Fibroblast of lung (primary cell): ENCODE data around the gene PPA1. TPM values are rescaled to one million over a fixed set of nuclear protein-coding genes. Genes with fewer than 3 reads are reported as not detected.
A peak's percentile ranks its signal among the peaks of the same experiment; 100 is the strongest.

Experiments
- DNase-seq, 2 donors: peaks; one replicate each; pipeline versions ENCODE4 v3.0.0 to v3.0.0-alpha.2; 2010; ENCODE audit warnings: low read depth in 2 of 2
- H2AFZ ChIP-seq: 2 replicates; pipeline ENCODE4 v1.5.1; 2012; ENCODE audit warnings: low read length, control low read depth, inconsistent platforms
- H3K27ac ChIP-seq: 2 replicates; pipeline ENCODE4 v1.5.1; 2011; ENCODE audit warnings: low read length, control low read depth; ENCODE audit not compliant: insufficient read depth
- H3K27me3 ChIP-seq: 2 replicates; pipeline ENCODE4 v1.5.1; 2011; ENCODE audit warnings: mild to moderate bottlenecking, low read length; ENCODE audit not compliant: control insufficient read depth, insufficient read depth
- H3K36me3 ChIP-seq: 2 replicates; pipeline ENCODE4 v1.5.1; 2011; ENCODE audit warnings: low read length; ENCODE audit not compliant: control insufficient read depth, insufficient read depth
- H3K4me1 ChIP-seq: 2 replicates; pipeline ENCODE4 v1.5.1; 2011; ENCODE audit warnings: low read length; ENCODE audit not compliant: control insufficient read depth, insufficient read depth; ENCODE audit errors: extremely low read depth
- H3K4me2 ChIP-seq: 2 replicates; pipeline ENCODE4 v1.5.1; 2011; ENCODE audit warnings: low read length, control low read depth; ENCODE audit not compliant: insufficient read depth; ENCODE audit errors: extremely low read depth
- H3K4me3 ChIP-seq, 4 experiments: fragments of 200-600 bp in 1 of 4; sonication (generic) in 1 of 4; replicated peaks in 1 of 4; 2 replicates each; pipeline ENCODE4 v1.5.1; 2011 to 2016; ENCODE audit warnings: low read length in 4 of 4, low read depth in 3 of 4, mild to moderate bottlenecking in 3 of 4, control low read depth in 2 of 4, inconsistent platforms in 1 of 4, mixed read lengths in 1 of 4; ENCODE audit not compliant: insufficient read depth in 1 of 4; ENCODE audit errors: control extremely low read depth in 1 of 4
- H3K79me2 ChIP-seq: 2 replicates; pipeline ENCODE4 v1.5.1; 2012; ENCODE audit warnings: mild to moderate bottlenecking, low read length, inconsistent platforms; ENCODE audit not compliant: control insufficient read depth, insufficient read depth
- H3K9ac ChIP-seq: 2 replicates; pipeline ENCODE4 v1.5.1; 2011; ENCODE audit warnings: mild to moderate bottlenecking, low read length, control low read depth; ENCODE audit not compliant: insufficient read depth
- H3K9me3 ChIP-seq: 2 replicates; pipeline ENCODE4 v1.5.1; 2012; ENCODE audit warnings: low read depth, low read length; ENCODE audit not compliant: control insufficient read depth, insufficient read depth
- H4K20me1 ChIP-seq: 2 replicates; pipeline ENCODE4 v1.5.1; 2011; ENCODE audit warnings: low read length; ENCODE audit not compliant: control insufficient read depth, insufficient read depth; ENCODE audit errors: extremely low read depth
- EZH2 ChIP-seq: IDR thresholded peaks from 2 replicates; pipeline ENCODE4 v1.5.1; 2012; ENCODE audit warnings: low read length, control low read depth, mild to moderate bottlenecking; ENCODE audit errors: missing control alignments
- polyA plus RNA-seq, 2 donors: library from polyadenylated mRNA; depleted of rRNA in 1 of 2; stranded (reverse) in 1 of 2; unstranded in 1 of 2; fragments of >200 nt; gene quantifications; 2 replicates each; pipeline ENCODE4 v1.2.1, GENCODE V29; 2011 to 2012; ENCODE audit warnings: missing spikeins in 1 of 2
- total RNA-seq: library from RNA; depleted of rRNA; stranded (reverse); fragments of >200 nt; gene quantifications from 2 replicates; pipeline ENCODE4 v1.2.1, GENCODE V29; 2014
- TF ChIP-seq, protein P1 (sequence below), 2 donors: IDR thresholded peaks in 1 of 2; conservative IDR thresholded peaks in 1 of 2; 1 replicate in 1 of 2; 2 replicates in 1 of 2; pipeline ENCODE4 v1.5.1; 2011 to 2012; ENCODE audit warnings: low read length in 2 of 2, control low read depth in 1 of 2, inconsistent platforms in 1 of 2, low read depth in 1 of 2, mild to moderate bottlenecking in 1 of 2

The PPA1 gene
- total and polyA plus RNA-seq, 2 donors (not counting 1 experiment from before 2014, with no cell fraction given), result 167 to 287 TPM

DNA sequence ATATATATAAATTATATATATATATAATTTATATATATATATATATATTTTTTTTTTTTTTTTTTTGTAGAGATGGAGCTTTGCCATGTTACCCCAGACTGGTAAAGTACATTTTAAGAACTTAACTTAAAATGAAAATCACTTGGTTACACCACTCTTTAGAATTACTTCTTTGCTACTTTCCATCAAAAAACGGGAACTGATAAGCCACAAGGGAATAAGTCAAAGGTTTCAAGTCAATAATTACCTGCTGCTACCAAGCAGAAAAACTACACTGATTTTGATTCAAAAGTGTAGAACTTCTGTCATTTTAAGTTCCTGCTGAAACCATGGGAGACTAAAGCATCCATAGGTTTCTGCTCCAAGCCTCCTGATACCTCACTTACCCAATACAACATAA lies 12.2 kb downstream of the PPA1 start:
- Histone ChIP-seq H3K9me3 (no peaks in the 10 kb centered on the region), H3K79me2 (peaks cover 11% of the 10 kb centered on the region), H3K4me3 (no peak overlapping the region), H3K9ac (no peak overlapping the region), H3K4me2 (no peak overlapping the region), H3K27ac (no peak overlapping the region), H3K27me3 (no peaks in the 10 kb centered on the region), H3K4me1 (peaks cover 2% of the 10 kb centered on the region), H4K20me1 (no peaks in the 10 kb centered on the region), H3K36me3 (no peaks in the 10 kb centered on the region), H2AFZ (no peak overlapping the region)
- TF ChIP-seq, protein P1, sequence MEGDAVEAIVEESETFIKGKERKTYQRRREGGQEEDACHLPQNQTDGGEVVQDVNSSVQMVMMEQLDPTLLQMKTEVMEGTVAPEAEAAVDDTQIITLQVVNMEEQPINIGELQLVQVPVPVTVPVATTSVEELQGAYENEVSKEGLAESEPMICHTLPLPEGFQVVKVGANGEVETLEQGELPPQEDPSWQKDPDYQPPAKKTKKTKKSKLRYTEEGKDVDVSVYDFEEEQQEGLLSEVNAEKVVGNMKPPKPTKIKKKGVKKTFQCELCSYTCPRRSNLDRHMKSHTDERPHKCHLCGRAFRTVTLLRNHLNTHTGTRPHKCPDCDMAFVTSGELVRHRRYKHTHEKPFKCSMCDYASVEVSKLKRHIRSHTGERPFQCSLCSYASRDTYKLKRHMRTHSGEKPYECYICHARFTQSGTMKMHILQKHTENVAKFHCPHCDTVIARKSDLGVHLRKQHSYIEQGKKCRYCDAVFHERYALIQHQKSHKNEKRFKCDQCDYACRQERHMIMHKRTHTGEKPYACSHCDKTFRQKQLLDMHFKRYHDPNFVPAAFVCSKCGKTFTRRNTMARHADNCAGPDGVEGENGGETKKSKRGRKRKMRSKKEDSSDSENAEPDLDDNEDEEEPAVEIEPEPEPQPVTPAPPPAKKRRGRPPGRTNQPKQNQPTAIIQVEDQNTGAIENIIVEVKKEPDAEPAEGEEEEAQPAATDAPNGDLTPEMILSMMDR (conservative IDR thresholded peaks at IDR 0.05 in 1 of 2, IDR thresholded peaks at IDR 0.05 in 1 of 2; ENCODE audit: low read depth in 1 of 2, low read length in 2 of 2), result no peak
- no peak for TF ChIP-seq EZH2
- no peak for DNase-seq

DNA sequence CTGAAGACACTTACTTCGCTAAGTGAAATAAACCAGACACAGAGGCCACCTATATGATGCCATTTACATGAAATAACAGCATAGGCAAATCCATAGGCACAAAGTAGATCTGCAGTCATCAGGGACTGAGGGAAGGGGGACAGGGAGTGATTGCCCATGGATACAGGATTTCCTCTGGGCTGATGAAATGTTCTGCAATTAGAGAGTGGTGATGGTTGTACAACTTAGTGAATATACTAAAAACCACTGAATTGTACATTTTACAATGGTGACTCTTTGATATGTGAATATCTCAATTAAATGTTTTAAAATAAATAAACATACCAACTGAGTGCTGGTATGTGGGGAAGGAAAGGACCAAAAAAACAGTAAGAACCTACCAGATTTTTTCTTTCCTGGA lies 20.4 kb downstream of the PPA1 start:
- TF ChIP-seq, protein P1 (conservative IDR thresholded peaks at IDR 0.05 in 1 of 2, IDR thresholded peaks at IDR 0.05 in 1 of 2; ENCODE audit: low read depth in 1 of 2, low read length in 2 of 2), result no peak
- TF ChIP-seq EZH2, result no peak
- H3K9ac ChIP-seq, result no peak overlapping the region
- no peak overlapping the region for H3K27ac ChIP-seq
- H3K27me3 ChIP-seq, result no peaks in the 10 kb centered on the region
- H4K20me1 ChIP-seq, result no peaks in the 10 kb centered on the region
- no peaks in the 10 kb centered on the region for H3K79me2 ChIP-seq
- no peak overlapping the region for H2AFZ ChIP-seq
- H3K4me2 ChIP-seq, result no peak overlapping the region
- no peaks in the 10 kb centered on the region for H3K9me3 ChIP-seq
- H3K4me1 ChIP-seq, result no peaks in the 10 kb centered on the region
- peak in 1 of 2 donors; percentile 86 for DNase-seq
- peaks cover 5% of the 10 kb centered on the region for H3K36me3 ChIP-seq
- H3K4me3 ChIP-seq, result no peak overlapping the region

DNA sequence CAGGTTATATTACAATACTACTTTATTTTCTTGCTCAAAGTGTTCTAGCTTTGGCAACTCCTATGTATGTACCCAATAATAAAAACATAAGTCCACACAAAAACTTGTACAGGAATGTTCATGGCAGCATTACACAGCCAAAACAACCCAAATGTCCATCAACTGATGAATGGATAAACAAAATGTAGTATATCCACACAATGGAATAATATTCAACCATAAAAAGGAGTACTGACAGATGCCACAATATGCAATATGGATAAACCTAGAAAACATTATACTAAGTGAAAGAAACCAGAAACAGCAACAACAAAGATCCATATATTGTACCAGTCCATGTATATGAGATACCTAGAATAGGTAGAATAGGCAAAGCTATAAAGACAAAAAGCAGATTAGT lies 21.0 kb downstream of the PPA1 start:
- H3K4me1 ChIP-seq, result no peaks in the 10 kb centered on the region
- no peaks in the 10 kb centered on the region for H4K20me1 ChIP-seq
- H3K4me2 ChIP-seq, result no peak overlapping the region
- H3K27me3 ChIP-seq, result no peaks in the 10 kb centered on the region
- no peak overlapping the region for H3K9ac ChIP-seq
- H2AFZ ChIP-seq, result no peak overlapping the region
- H3K27ac ChIP-seq, result no peak overlapping the region
- peaks cover 5% of the 10 kb centered on the region for H3K36me3 ChIP-seq
- no peak for DNase-seq
- H3K79me2 ChIP-seq, result no peaks in the 10 kb centered on the region
- H3K4me3 ChIP-seq, result no peak overlapping the region
- TF ChIP-seq, protein P1 (conservative IDR thresholded peaks at IDR 0.05 in 1 of 2, IDR thresholded peaks at IDR 0.05 in 1 of 2; ENCODE audit: low read depth in 1 of 2, low read length in 2 of 2), result no peak
- TF ChIP-seq EZH2, result no peak
- H3K9me3 ChIP-seq, result no peaks in the 10 kb centered on the region
